Parathyroid adenoma (tissue), 2 donors: ENCODE data around the gene HES4.

Experiments used
- H2AFZ ChIP-seq: fragments of 300-600 bp; sonication (generic); one replicate; pipeline ENCODE4 v1.7.0; 2017; ENCODE audit warnings: antibody characterized with exemption, mild to moderate bottlenecking
- H3K27ac ChIP-seq: fragments of 300-600 bp; sonication (generic); one replicate; pipeline ENCODE4 v1.7.0; 2017
- H3K27me3 ChIP-seq: fragments of 300-600 bp; sonication (generic); one replicate; pipeline ENCODE4 v1.7.0; 2017; ENCODE audit warnings: low read length; ENCODE audit not compliant: control insufficient read depth, insufficient read depth
- H3K36me3 ChIP-seq: fragments of 300-600 bp; sonication (generic); one replicate; pipeline ENCODE4 v1.7.0; 2017; ENCODE audit warnings: low read length; ENCODE audit not compliant: control insufficient read depth, insufficient read depth
- H3K4me1 ChIP-seq: fragments of 300-600 bp; sonication (generic); one replicate; pipeline ENCODE4 v1.7.0; 2017; ENCODE audit warnings: control low read depth
- H3K4me2 ChIP-seq: fragments of 300-600 bp; sonication (generic); one replicate; pipeline ENCODE4 v1.7.0; 2017; ENCODE audit warnings: low read length
- H3K4me3 ChIP-seq: fragments of 300-600 bp; sonication (generic); one replicate; pipeline ENCODE4 v1.7.0; 2017; ENCODE audit warnings: low read depth, low read length
- H3K79me2 ChIP-seq: fragments of 300-600 bp; sonication (generic); one replicate; pipeline ENCODE4 v1.7.0; 2017; ENCODE audit warnings: control low read depth
- H3K9ac ChIP-seq: fragments of 300-600 bp; sonication (generic); one replicate; pipeline ENCODE4 v1.7.0; 2017; ENCODE audit warnings: mild to moderate bottlenecking
- H3K9me3 ChIP-seq: fragments of 300-600 bp; sonication (generic); one replicate; pipeline ENCODE4 v1.7.0; 2017; ENCODE audit warnings: low read length; ENCODE audit not compliant: control insufficient read depth
- CTCF ChIP-seq: fragments of 300-600 bp; sonication (generic); IDR thresholded peaks from one replicate; pipeline ENCODE4 v1.7.0; 2017; ENCODE audit warnings: antibody characterized with exemption, mild to moderate bottlenecking
- donor health status: primary hyperparathyroidism.

Gene HES4

DNA sequence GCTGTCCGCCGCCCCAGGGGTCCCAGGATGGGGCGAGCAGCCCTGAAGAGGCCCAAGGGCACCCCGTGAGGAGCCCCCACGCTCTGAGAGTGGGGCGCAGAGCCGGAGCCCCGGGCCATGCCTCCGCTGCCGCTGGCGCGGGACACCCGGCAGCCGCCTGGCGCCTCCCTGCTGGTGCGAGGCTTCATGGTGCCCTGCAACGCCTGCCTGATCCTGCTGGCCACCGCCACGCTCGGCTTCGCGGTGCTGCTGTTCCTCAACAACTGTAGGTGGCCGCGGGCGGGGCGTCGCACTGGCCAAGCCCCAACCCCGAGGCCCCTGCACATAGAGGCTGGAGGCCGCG, 34.5 kb upstream of the HES4 start:
- Histone ChIP-seq H3K27me3 (no peaks in the 10 kb centered on the region), H3K9ac (no peak overlapping the region), H3K9me3 (no peaks in the 10 kb centered on the region), H3K27ac (no peak overlapping the region), H3K4me1 (no peaks in the 10 kb centered on the region), H3K79me2 (no peaks in the 10 kb centered on the region), H2AFZ (peak overlapping the region; percentile 60), H3K36me3 (no peaks in the 10 kb centered on the region), H3K4me3 (peak overlapping the region; percentile 46), H3K4me2 (peak overlapping the region; percentile 79)
- peak; percentile 14 for TF ChIP-seq CTCF

- Histone ChIP-seq H2AFZ (peak overlapping the region; percentile 60), H3K9ac (no peak overlapping the region), H3K27me3 (no peaks in the 10 kb centered on the region), H3K9me3 (no peaks in the 10 kb centered on the region), H3K79me2 (no peaks in the 10 kb centered on the region), H3K27ac (no peak overlapping the region), H3K4me2 (peak overlapping the region; percentile 79), H3K36me3 (no peaks in the 10 kb centered on the region), H3K4me1 (no peaks in the 10 kb centered on the region), H3K4me3 (peak overlapping the region; percentile 46)
- no peak for TF ChIP-seq CTCF
These were observed 34.0 kb upstream of the HES4 start for GRCh38 chr1:1033731-1034438.

- Histone ChIP-seq H3K4me2 (peak overlapping the region; percentile 49), H3K9ac (no peak overlapping the region), H3K4me1 (no peaks in the 10 kb centered on the region), H3K36me3 (no peaks in the 10 kb centered on the region), H3K27me3 (no peaks in the 10 kb centered on the region), H2AFZ (no peak overlapping the region), H3K79me2 (no peaks in the 10 kb centered on the region), H3K9me3 (no peaks in the 10 kb centered on the region), H3K27ac (no peak overlapping the region), H3K4me3 (peak overlapping the region; percentile 1)
- peak; percentile 45 for TF ChIP-seq CTCF
These were observed 33.2 kb upstream of the HES4 start for GRCh38 chr1:1033009-1033587.

GRCh38 chr1:1032424-1032823, 32.5 kb upstream of the HES4 start:
- TF ChIP-seq CTCF, result no peak
- Histone ChIP-seq H3K27me3 (no peaks in the 10 kb centered on the region), H3K9ac (no peak overlapping the region)

More at GRCh38 chr1:1032424-1032823, 32.5 kb upstream of the HES4 start:
- H3K4me1 ChIP-seq, result no peaks in the 10 kb centered on the region
- peak overlapping the region; percentile 17 for H2AFZ ChIP-seq
- no peaks in the 10 kb centered on the region for H3K9me3 ChIP-seq
- no peaks in the 10 kb centered on the region for H3K79me2 ChIP-seq
- H3K36me3 ChIP-seq, result no peaks in the 10 kb centered on the region
- H3K4me2 ChIP-seq, result peak overlapping the region; percentile 49
- no peak overlapping the region for H3K27ac ChIP-seq
- H3K4me3 ChIP-seq, result peak overlapping the region; percentile 1
